22Rv1 (cell line): ENCODE data around the gene FRAT2.

ENCODE experiments used
- H3K27ac ChIP-seq: fragments of 450-650 bp; 2 replicates; pipeline ENCODE4 v1.5.1; 2017
- ZFX ChIP-seq: fragments of 450-650 bp; IDR thresholded peaks from 2 replicates; pipeline ENCODE4 v1.6.1; 2017; ENCODE audit warnings: antibody characterized with exemption, borderline replicate concordance
- TF ChIP-seq, protein P1 (sequence below): fragments of 450-650 bp; IDR thresholded peaks from 2 replicates; pipeline ENCODE4 v1.5.1; 2017; ENCODE audit warnings: mild to moderate bottlenecking

The FRAT2 gene

GRCh38 chr10:97363071-97363470, 28.5 kb upstream of the FRAT2 start:
- no peak overlapping the region for H3K27ac ChIP-seq

DNA sequence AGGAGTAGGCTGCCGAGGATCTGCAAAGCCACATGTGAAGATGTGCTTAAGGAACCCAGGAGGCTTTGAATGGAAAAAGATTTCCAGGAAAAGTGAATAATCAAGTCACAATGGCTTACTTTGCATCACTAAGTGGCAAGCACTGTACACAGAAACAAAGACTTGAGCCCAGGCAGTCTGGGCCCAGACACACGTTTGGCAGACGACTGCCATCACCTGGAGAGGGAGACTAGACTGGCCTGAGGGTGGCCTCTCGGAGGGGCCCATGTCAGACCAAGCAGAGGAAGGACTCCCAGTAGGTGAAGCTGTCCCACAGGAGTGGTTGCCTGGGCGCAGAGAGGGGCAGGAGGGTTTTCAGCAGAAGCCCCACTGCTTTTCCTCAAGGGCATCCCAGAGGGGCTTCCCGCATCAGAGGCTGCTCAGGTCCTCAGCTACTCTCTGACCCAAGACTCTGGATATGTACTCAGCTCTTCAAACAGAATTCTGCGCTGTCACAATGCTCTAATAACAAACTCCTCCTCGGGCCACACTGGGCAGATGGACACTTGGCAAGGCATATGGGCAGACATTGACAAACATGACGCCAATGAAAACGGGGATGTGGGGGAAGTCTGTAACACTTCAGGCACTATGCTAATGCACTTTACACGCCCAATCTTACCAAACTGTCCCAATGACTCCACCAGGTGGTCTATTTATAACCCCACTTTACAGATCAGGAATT, 27.9 kb upstream of the FRAT2 start:
- TF ChIP-seq, protein P1, sequence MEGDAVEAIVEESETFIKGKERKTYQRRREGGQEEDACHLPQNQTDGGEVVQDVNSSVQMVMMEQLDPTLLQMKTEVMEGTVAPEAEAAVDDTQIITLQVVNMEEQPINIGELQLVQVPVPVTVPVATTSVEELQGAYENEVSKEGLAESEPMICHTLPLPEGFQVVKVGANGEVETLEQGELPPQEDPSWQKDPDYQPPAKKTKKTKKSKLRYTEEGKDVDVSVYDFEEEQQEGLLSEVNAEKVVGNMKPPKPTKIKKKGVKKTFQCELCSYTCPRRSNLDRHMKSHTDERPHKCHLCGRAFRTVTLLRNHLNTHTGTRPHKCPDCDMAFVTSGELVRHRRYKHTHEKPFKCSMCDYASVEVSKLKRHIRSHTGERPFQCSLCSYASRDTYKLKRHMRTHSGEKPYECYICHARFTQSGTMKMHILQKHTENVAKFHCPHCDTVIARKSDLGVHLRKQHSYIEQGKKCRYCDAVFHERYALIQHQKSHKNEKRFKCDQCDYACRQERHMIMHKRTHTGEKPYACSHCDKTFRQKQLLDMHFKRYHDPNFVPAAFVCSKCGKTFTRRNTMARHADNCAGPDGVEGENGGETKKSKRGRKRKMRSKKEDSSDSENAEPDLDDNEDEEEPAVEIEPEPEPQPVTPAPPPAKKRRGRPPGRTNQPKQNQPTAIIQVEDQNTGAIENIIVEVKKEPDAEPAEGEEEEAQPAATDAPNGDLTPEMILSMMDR = no peak
- no peak overlapping the region for H3K27ac ChIP-seq

More at GRCh38 chr10:97363071-97363470, 28.5 kb upstream of the FRAT2 start:
- no peak for TF ChIP-seq ZFX
- TF ChIP-seq, protein P1 = no peak

DNA sequence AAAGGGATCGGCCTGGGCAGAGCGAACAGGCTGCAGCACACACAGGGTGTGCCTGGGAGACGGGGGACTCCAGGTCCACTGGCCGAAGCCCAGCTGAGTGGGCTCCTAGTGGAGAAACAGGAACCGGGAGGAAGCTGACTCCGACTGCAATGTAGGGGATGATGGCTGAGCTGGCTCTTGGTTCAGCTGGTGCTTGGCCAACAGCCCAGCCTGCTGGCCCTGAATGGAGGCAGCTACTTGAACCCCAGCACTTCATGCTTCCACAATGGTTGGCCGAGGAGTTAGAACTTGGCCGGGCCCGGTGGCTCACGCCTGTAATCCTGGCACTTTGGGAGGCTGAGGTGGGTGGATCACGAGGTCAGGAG, 27.0 kb upstream of the FRAT2 start:
- H3K27ac ChIP-seq = no peak overlapping the region
- no peak for TF ChIP-seq ZFX
- TF ChIP-seq, protein P1 = no peak

DNA sequence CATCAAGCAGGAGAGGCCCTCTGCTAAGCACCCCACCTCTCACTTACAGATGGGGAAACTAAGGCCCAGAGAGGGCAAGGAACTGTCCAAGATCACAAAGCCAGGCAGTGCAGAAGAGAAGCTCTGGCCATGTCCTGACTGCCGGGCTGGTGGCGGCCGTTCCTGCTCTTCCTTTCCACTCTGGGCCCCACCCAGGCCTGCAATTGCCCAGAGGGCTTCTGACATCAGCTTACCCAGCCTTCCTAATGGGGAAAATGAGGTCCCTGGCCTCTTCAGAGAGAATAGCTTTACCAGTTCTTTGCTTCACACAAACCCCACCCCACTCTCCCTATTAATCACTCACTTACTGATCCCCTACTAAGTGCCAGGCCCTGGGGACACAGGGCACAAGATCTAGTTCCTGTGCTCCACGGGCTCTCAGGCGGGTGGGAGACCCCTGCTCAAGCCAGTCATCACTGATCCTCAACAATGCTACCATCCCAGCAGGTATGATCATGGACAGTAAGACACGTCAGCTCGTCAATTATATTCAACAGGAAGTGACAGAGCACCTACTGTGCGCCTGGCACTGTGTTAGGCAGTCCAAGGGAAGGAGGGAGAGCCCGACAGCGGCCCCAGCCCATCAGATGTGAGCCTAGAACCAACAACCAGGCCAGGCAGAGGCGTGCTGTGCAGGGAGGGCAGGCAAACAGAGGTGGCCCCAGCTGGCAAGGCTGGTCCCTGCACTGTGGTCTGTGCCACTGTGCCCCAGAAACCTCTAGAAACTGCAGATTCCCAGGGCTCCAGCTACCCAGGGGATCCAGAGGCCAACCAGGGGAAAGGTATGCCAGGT, 26.4 kb upstream of the FRAT2 start:
- TF ChIP-seq, protein P1 = no peak
- TF ChIP-seq ZFX = no peak
- no peak overlapping the region for H3K27ac ChIP-seq

DNA sequence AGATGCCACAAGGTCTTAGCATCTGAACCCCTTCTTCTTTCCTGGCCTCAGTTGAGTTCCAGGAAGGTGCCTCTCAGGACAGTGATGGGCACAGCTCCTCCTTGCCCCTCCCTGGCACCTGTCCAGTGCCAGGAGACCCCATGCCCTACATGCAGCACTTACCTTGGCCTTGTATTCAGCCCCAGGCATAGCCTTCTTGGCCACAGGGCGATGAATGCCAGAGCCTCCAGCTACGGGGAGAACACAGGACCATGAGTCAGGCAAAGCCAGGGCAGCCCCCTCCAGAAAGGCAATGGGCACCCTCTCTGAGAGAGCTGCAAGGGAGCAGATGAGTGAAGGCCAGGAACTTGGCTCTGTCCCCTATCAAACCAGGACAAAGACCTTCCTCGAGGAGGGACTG, 24.3 kb upstream of the FRAT2 start:
- H3K27ac ChIP-seq = no peak overlapping the region
- TF ChIP-seq, protein P1 = no peak
- TF ChIP-seq ZFX = no peak

DNA sequence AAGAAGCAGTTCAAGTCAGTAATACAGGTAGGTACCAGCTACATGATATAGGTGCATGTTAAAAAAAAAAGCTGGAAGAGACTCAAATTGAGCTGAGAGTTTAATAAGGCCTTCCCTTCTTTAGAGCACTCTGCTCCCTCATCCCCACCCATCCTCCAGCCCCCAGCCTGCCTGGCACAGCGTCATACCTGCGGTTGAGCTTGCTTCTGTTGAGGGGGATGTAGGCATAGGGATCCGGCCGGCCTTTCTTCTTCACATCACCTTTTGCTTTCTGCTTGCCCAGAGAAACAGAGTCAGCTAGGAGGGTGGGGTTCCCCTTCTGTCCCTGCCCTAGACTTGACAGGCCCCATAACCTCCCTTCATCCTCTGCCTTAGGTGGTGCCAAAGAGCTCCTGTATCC, 23.8 kb upstream of the FRAT2 start:
- H3K27ac ChIP-seq = no peak overlapping the region
- TF ChIP-seq ZFX = no peak
- TF ChIP-seq, protein P1 = no peak

GRCh38 chr10:97356918-97357317, 22.4 kb upstream of the FRAT2 start:
- no peak overlapping the region for H3K27ac ChIP-seq
- TF ChIP-seq, protein P1 = no peak
- TF ChIP-seq ZFX = no peak
